Transverse colon (tissue), 3 donors: ENCODE results near the gene CCDC8.

ENCODE experiments used
- CTCF ChIP-seq, 5 experiments: fragments of 200-600 bp in 3 of 5; fragments of 450-650 bp in 2 of 5; sonication (generic) in 3 of 5; IDR thresholded peaks; 1 replicate in 2 of 5; 2 replicates in 3 of 5; pipeline ENCODE4 v1.5.1; 2016 to 2017; ENCODE audit warnings: antibody characterized with exemption in 5 of 5, inconsistent platforms in 3 of 5, mild to moderate bottlenecking in 2 of 5, moderate library complexity in 1 of 5
- EP300 ChIP-seq: sonication (generic); formaldehyde crosslinking; IDR thresholded peaks from one replicate; pipeline ENCODE4 v1.6.1; 2017; ENCODE audit warnings: antibody characterized with exemption, low read depth
- POLR2A ChIP-seq: fragments of 450-650 bp; IDR thresholded peaks from one replicate; pipeline ENCODE4 v1.6.1; 2016; ENCODE audit warnings: antibody characterized with exemption, mild to moderate bottlenecking, moderate library complexity

GRCh38 chr19:46456930-46457329 is 43.6 kb upstream of the CCDC8 start:
- no peak for TF ChIP-seq CTCF (IDR thresholded peaks at IDR 0.05)
- TF ChIP-seq POLR2A = no peak
- TF ChIP-seq EP300 = no peak
